Vagina (tissue), 2 donors: Measurements from ENCODE around the gene CALN1. TPM values are rescaled to one million over a fixed set of nuclear protein-coding genes. Genes with fewer than 3 reads are reported as not detected.

Experiments
- DNase-seq, 2 donors: peaks; one replicate each; pipeline ENCODE4 v3.0.0-alpha.2; 2017; ENCODE audit errors: extremely low spot score in 2 of 2
- H3K27ac ChIP-seq: fragments of 200-600 bp; sonication (generic); one replicate; pipeline ENCODE4 v1.5.1; 2019
- H3K27me3 ChIP-seq: fragments of 200-600 bp; sonication (generic); one replicate; pipeline ENCODE4 v1.5.1; 2019
- H3K36me3 ChIP-seq, 2 donors: fragments of 200-600 bp; sonication (generic); one replicate each; pipeline ENCODE4 v1.5.1; 2017 to 2019
- H3K4me1 ChIP-seq: fragments of 200-600 bp; sonication (generic); one replicate; pipeline ENCODE4 v1.5.1; 2019
- H3K4me3 ChIP-seq, 2 donors: fragments of 200-600 bp; sonication (generic); 1 replicate in 1 of 2; 2 replicates in 1 of 2; pipeline ENCODE4 v1.5.1; 2016 to 2019
- H3K9me3 ChIP-seq: fragments of 200-600 bp; sonication (generic); one replicate; pipeline ENCODE4 v1.5.1; 2019
- CTCF ChIP-seq, 3 experiments: fragments of 450-650 bp in 2 of 3; fragments of 200-600 bp in 1 of 3; sonication (generic) in 1 of 3; IDR thresholded peaks; one replicate each; pipeline ENCODE4 v1.5.1; 2017 to 2019; ENCODE audit warnings: antibody characterized with exemption in 3 of 3, mild to moderate bottlenecking in 2 of 3, moderate library complexity in 2 of 3
- POLR2A ChIP-seq, 2 donors: fragments of 450-650 bp; IDR thresholded peaks; one replicate each; pipeline ENCODE4 v1.6.1; 2017; ENCODE audit warnings: antibody characterized with exemption in 2 of 2, mild to moderate bottlenecking in 2 of 2, moderate library complexity in 2 of 2
- POLR2AphosphoS5 ChIP-seq, 2 donors: sonication (generic); formaldehyde crosslinking; IDR thresholded peaks; one replicate each; pipeline ENCODE4 v1.9.0; 2017; ENCODE audit warnings: antibody characterized with exemption in 2 of 2, mild to moderate bottlenecking in 2 of 2, low read depth in 1 of 2; ENCODE audit not compliant: insufficient read depth in 1 of 2
- intact Hi-C: fragments of 100-400 bp; cut with DNase I; formaldehyde crosslinking; loops from one replicate; pipeline ENCODE4 v1.15.1; 2023
- total RNA-seq: library from RNA; depleted of rRNA; stranded (reverse); fragments of >200 nt; gene quantifications from one replicate; pipeline ENCODE4 v1.2.3, GENCODE V29; 2016

The CALN1 gene
- total RNA-seq, 1 donor from 2014 or later: 6.9 TPM

- H3K4me1 ChIP-seq: no peaks in the 10 kb centered on the region
- H3K27me3 ChIP-seq: no peaks in the 10 kb centered on the region
- no peak for DNase-seq
- H3K9me3 ChIP-seq: no peaks in the 10 kb centered on the region
- no peak overlapping the region for H3K4me3 ChIP-seq
- intact Hi-C loops: no loop called here
- H3K27ac ChIP-seq: no peak overlapping the region
- no peaks in the 10 kb centered on the region for H3K36me3 ChIP-seq
- TF ChIP-seq POLR2AphosphoS5 (IDR thresholded peaks at IDR 0.05; ENCODE audit: insufficient read depth in 1 of 2, low read depth in 1 of 2): no peak
- no peak for TF ChIP-seq CTCF (IDR thresholded peaks at IDR 0.05)
- no peak for TF ChIP-seq POLR2A (IDR thresholded peaks at IDR 0.05)
Measured at GRCh38 chr7:72190919-72191318, 221.2 kb downstream of the CALN1 start.

- no peaks in the 10 kb centered on the region for H3K4me1 ChIP-seq
- no peaks in the 10 kb centered on the region for H3K27me3 ChIP-seq
- H3K9me3 ChIP-seq: no peaks in the 10 kb centered on the region
- DNase-seq: no peak
- no peaks in the 10 kb centered on the region for H3K36me3 ChIP-seq
- no peak for TF ChIP-seq POLR2AphosphoS5 (IDR thresholded peaks at IDR 0.05; ENCODE audit: insufficient read depth in 1 of 2, low read depth in 1 of 2)
- no peak for TF ChIP-seq POLR2A (IDR thresholded peaks at IDR 0.05)
- no peak for TF ChIP-seq CTCF (IDR thresholded peaks at IDR 0.05)
- intact Hi-C loops: no loop called here
- no peak overlapping the region for H3K27ac ChIP-seq
- no peak overlapping the region for H3K4me3 ChIP-seq
Measured at GRCh38 chr7:72190146-72190545, 222.0 kb downstream of the CALN1 start.

- no peaks in the 10 kb centered on the region for H3K9me3 ChIP-seq
- intact Hi-C loops: no loop called here
- no peak overlapping the region for H3K4me3 ChIP-seq
- no peak for DNase-seq
- no peaks in the 10 kb centered on the region for H3K27me3 ChIP-seq
- no peak for TF ChIP-seq POLR2A (IDR thresholded peaks at IDR 0.05)
- TF ChIP-seq CTCF (IDR thresholded peaks at IDR 0.05): no peak
- no peak for TF ChIP-seq POLR2AphosphoS5 (IDR thresholded peaks at IDR 0.05; ENCODE audit: insufficient read depth in 1 of 2, low read depth in 1 of 2)
- no peaks in the 10 kb centered on the region for H3K36me3 ChIP-seq
- H3K4me1 ChIP-seq: no peaks in the 10 kb centered on the region
- H3K27ac ChIP-seq: no peak overlapping the region
Measured at GRCh38 chr7:72187179-72187578, 225.0 kb downstream of the CALN1 start.

- TF ChIP-seq POLR2AphosphoS5 (IDR thresholded peaks at IDR 0.05; ENCODE audit: insufficient read depth in 1 of 2, low read depth in 1 of 2): no peak
- no peak for TF ChIP-seq CTCF (IDR thresholded peaks at IDR 0.05)
- no peak overlapping the region for H3K4me3 ChIP-seq
- H3K27me3 ChIP-seq: no peaks in the 10 kb centered on the region
- DNase-seq: no peak
- no peaks in the 10 kb centered on the region for H3K9me3 ChIP-seq
- intact Hi-C loops: no loop called here
- no peaks in the 10 kb centered on the region for H3K4me1 ChIP-seq
- no peaks in the 10 kb centered on the region for H3K36me3 ChIP-seq
- H3K27ac ChIP-seq: no peak overlapping the region
Measured at GRCh38 chr7:72183835-72184234, 228.3 kb downstream of the CALN1 start.

- intact Hi-C loops: no loop called here
- TF ChIP-seq CTCF (IDR thresholded peaks at IDR 0.05): no peak
- no peak for TF ChIP-seq POLR2AphosphoS5 (IDR thresholded peaks at IDR 0.05; ENCODE audit: insufficient read depth in 1 of 2, low read depth in 1 of 2)
- TF ChIP-seq POLR2A (IDR thresholded peaks at IDR 0.05): no peak
Measured at GRCh38 chr7:72182036-72182435, 230.1 kb downstream of the CALN1 start.

More at GRCh38 chr7:72182036-72182435, 230.1 kb downstream of the CALN1 start:
- Histone ChIP-seq H3K4me1 (no peaks in the 10 kb centered on the region), H3K27ac (no peak overlapping the region), H3K9me3 (no peaks in the 10 kb centered on the region), H3K36me3 (no peaks in the 10 kb centered on the region), H3K4me3 (no peak overlapping the region), H3K27me3 (no peaks in the 10 kb centered on the region)
- DNase-seq: no peak
